GM12892 (cell line): ENCODE results near the gene SLC35F6.

Experiments used
- POLR2A ChIP-seq: IDR thresholded peaks from 2 replicates; pipeline ENCODE4 v1.6.1; 2011; ENCODE audit warnings: low read depth, low read length, control low read depth
- POLR2AphosphoS5 ChIP-seq: IDR thresholded peaks from 2 replicates; pipeline ENCODE4 v1.6.1; 2011; ENCODE audit warnings: low read depth, low read length, control low read depth

DNA sequence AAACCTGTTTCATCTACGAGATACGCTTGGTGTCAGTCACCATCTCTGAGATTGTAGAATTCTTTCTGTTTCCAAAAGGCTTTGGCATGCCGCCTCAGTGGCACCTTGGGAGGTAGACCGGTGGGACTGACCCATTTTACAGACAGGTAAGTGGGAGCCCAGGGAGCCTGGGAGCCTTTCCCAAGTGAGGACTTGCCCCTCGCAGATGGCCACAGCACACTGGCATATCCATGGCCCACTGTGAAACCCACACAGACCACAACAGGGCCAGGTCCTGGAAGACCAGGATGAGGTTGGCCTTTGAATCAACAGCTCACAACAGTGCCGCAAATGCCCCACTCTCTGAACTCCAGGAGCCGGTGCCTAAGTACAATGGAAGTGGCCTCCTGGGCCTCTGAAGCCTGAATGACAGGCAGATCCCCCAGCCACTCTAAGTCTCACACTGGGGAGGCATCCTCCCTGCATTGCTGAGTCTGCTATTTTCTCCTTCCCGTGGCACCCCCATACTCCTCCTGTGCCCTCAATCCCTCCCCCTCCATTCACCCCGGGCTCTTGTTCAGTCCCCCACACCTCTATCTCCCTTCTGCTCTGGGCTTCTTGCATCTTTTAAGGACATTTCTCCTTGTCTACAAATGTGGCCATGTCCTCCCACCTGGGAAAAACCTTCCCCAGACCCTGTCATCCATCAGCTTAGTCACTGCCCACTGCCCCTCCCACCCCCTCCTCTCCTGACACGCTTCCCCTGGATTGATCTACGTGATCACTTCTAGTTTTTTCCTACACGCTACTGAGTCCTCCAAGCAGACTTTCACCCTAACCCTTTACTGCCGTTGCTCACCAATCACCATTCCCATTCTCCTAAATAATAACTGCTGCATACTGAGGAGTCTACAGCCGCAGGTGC, 48.0 kb downstream of the SLC35F6 start:
- no peak for TF ChIP-seq POLR2A
- no peak for TF ChIP-seq POLR2AphosphoS5
